DLD1 (cell line): ENCODE measurements around the gene PRTFDC1.
"Not testable (repeated sequence)": the region's sequence is repeated elsewhere in the genome, so short reads cannot be mapped to it uniquely, and the experiment has no call there.

Experiments
- in situ Hi-C: cut with HindIII; loops from 2 replicates; pipeline ENCODE4 v1.10.0; 2017; ENCODE audit warnings: low sequenced_read_pairs

The PRTFDC1 gene

GRCh38 chr10:24935504-24936292, 16.7 kb downstream of the PRTFDC1 start:
- in situ Hi-C loops: no loop called here

DNA sequence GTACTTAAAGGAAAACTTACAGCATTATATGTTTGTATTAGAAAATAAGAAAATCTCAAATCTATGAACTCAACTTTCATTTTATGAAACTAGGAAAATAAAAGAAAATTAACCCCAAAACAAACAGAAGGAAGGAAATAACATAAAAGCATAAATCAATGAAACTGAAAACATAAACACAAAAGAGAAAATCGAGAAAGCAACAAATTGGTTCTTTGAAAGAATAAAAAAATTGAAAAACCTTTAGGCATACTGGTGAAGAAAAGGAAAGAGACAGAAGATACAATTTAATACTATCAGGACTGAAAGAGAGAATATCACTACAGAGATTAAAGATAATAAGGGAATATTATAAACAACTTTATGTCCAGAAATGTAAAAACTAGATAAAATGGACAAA, 21.2 kb downstream of the PRTFDC1 start:
- in situ Hi-C loops: no loop called here

DNA sequence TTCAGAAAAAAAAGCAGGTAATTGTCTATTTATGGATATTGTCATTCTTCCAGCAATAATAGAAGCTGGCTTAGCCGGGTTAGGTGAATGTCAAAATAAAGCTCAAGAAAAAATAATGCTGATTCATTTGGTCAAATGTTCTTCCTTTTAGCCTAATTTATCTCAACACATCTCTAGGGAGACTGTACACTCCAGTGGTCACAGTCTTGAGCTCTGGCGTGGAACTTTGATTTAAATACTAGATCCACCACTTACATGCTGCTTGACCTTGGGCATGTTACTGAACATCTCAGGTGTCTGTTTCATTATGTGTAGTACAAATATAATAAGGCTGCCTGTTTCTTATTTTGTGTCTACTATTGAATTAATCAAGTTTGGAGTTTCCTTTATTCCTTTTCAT, 22.0 kb downstream of the PRTFDC1 start:
- in situ Hi-C loops: no loop called here

GRCh38 chr10:24929904-24930303, 22.5 kb downstream of the PRTFDC1 start:
- in situ Hi-C loops: no loop called here

DNA sequence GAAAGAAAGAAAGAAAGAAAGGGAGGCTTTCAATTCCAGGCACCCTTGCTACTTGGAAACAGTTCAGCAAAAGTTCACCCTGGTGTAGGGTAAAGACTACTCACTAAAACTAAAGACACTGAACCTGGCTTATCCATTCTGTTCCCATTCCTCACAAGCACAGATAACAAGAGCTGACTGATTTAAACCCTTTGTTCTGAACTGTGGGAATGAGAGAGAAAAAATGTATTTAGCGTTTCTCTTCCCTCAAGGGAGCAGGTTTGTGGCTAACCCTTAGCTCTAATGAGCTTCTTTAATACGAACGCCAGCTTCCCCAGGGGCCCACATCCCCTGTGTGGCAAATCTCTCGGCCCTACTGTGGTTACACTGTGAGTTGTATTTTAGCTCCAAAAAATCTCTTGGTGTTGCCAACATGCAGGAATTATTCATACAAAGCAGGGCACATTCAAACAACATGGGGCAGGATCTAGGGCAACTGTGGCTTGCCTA, 23.3 kb downstream of the PRTFDC1 start:
- in situ Hi-C loops: no loop called here

DNA sequence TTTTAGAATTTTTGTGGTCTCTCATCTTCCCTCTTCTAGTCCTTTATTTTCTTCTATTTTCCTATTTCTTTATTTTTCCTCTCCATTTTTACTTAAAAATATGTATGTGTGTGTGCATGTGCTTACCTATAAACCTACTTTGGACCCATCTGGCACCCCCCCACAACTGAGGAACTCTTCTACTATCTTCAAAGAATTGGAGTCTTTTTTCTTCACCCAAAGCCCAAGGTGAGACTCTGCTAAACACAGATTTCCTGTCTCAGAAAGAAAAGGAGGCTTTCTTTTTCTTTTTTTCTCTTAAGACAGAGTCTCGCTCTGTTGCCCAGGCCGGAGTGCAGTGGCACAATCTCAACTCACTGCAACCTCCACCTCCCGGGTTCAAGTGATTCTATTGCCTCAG, 24.2 kb downstream of the PRTFDC1 start:
- in situ Hi-C loops: no loop called here

GRCh38 chr10:24926557-24926956, 25.8 kb downstream of the PRTFDC1 start:
- in situ Hi-C loops: no loop called here

DNA sequence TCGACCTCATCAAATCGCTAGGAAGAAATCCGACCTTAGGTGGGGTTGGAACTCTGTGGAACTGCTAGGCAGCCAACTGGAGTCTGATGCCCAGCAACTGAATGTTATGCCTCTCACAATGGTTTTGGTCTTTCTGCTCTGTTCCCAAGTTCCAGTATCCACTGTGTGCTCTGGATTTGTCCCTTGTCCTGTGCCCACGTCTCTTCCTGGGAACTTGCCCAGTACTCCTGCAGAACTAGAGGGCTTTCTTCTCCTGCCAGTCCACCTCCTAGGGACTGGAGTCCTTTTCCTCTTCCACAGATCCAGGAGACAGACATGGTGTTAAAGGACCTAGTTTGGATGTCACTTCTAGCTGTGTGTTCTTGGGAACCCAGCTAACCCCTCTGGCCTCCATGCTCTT, 26.6 kb downstream of the PRTFDC1 start:
- in situ Hi-C loops: no loop called here

DNA sequence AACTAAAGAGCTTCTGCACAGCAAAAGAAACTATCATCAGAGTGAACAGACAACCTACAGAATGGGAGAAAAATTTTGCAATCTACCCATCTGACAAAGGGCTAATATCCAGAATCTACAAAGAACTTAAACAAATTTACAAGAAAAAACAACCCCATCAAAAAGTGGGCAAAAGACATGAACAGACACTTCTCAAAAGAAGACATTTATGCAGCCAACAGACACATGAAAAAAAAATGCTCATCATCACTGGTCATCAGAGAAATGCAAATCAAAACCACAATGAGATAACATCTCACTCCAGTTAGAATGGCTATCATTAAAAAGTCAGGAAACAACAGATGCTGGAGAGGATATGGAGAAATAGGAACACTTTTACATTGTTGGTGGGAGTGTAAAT, 27.9 kb downstream of the PRTFDC1 start:
- in situ Hi-C loops: not testable (repeated sequence)

- in situ Hi-C loops: not testable (repeated sequence)
Measured at GRCh38 chr10:24922222-24922868, 30.1 kb downstream of the PRTFDC1 start.

- in situ Hi-C loops: no loop called here
Measured at GRCh38 chr10:24920907-24921881, 31.2 kb downstream of the PRTFDC1 start.

DNA sequence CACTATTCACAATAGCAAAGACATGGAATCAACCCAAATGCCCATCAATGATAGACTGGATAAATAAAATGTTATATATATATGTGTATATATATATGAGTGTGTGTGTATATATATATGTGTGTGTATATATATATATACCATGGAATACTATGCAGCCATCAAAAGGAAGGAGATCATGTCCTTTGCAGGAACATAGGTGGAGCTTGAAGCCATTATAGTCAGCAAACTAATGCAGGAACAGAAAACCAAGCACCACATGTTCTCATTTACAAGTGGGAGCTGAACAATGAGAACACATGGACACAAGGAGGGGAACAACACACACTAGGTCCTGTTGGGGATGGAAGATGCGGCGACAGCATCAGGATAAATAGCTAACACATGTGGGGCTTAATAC, 32.2 kb downstream of the PRTFDC1 start:
- in situ Hi-C loops: not testable (repeated sequence)

DNA sequence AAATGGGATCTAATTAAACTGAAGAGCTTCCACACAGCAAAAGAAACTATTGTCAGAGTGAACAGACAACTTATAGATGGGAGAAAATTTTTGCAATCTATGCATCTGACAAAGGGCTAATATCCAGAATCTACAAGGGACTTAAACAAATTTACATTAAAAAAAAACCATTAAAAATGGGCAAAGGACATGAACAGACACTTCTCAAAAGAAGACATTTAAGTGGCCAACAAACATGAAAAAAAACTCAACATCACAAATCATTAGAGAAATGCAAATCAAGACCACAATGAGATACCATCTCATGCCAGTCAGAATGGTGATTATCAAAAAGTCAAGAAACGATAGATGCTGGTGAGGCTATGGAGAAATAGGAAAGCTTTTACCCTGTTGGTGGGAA, 32.8 kb downstream of the PRTFDC1 start:
- in situ Hi-C loops: not testable (repeated sequence)

DNA sequence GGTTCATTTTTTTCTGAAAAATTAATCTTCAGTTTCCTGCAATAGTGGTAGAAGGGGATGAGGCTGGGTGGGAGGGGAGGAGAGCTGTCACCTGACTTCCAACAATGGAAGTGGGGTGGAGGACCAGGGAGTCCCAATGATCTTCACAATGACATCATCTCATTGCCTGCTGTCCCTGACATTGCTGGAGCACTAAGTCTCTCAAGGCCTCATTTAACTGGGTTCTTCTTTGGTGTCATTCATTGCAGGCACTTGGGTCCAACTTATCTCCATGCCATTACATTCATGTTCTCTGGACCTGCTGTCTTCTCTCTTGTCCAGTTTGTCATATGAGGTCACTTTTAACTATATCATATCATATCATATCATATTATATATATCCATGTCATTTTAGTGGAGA, 34.4 kb downstream of the PRTFDC1 start:
- in situ Hi-C loops: no loop called here

GRCh38 chr10:24917493-24917892, 34.9 kb downstream of the PRTFDC1 start:
- in situ Hi-C loops: no loop called here

DNA sequence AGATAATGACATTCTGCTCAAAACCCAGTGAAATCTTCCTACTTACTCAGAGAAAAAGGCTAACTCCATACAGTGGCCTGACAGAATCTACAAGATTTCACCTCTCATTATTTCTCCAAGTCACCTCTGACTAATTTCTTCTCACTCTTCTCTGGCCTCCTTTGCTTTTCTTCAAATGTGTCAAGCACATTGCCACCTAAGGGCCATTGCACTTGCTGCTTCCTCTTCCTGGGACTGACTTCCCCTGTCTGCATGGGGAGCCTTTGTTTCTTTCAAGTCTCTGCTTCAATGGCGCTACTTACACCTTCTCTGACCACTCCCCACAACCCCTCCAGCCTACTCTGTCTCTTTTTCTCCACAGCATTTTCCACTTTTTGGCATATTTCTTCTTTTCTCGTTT, 36.0 kb downstream of the PRTFDC1 start:
- in situ Hi-C loops: no loop called here

GRCh38 chr10:24915304-24915703, 37.1 kb downstream of the PRTFDC1 start:
- in situ Hi-C loops: no loop called here

DNA sequence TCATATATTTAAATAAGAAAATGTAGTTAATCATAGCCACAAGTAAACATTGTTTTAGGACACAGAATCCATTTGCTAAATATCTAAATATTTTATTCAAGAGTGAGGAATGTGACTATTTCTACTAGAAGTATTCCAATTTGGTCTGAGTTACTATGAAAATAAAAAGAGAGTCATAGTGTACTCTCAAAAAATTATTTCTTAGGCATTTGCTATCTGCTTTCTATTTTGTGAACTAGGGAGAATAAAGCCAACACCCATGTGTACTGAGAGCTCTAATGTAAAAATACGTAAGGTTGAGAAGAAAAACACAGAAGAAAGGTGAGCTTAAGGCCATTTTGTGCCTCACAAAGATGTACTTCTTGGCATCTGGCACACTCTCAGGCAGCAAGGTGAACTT, 38.3 kb downstream of the PRTFDC1 start:
- in situ Hi-C loops: no loop called here

DNA sequence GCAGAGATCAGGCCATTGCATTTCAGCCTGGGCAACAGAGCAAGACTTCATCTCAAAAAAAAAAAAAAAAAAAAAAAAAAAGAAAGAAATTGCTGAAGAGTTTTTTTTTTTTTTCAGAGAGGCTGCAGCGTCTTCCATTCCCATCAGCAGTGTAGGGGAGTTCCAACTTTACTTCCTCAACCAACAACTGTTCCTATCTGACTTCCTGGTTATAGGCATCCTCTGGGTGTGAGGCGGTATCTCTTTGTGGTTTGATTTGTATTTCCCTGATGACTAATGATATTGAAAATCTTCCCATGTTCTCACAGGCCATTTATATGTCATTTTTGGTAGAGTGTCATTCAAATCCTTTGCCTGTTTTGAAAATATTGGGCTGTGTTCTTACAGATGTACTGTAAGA, 40.2 kb downstream of the PRTFDC1 start:
- in situ Hi-C loops: no loop called here

GRCh38 chr10:24911029-24911428, 41.4 kb downstream of the PRTFDC1 start:
- in situ Hi-C loops: no loop called here

GRCh38 chr10:24910574-24910973, 41.8 kb downstream of the PRTFDC1 start:
- in situ Hi-C loops: no loop called here
